Peyer's patch (tissue), 4 donors: Measurements from ENCODE around the gene RERE. TPM values are rescaled to one million over a fixed set of nuclear protein-coding genes. Genes with fewer than 3 reads are reported as not detected.

Source experiments
- DNase-seq, 3 donors: peaks; one replicate each; pipeline ENCODE4 v3.0.0-alpha.2; 2017 to 2019
- H3K27ac ChIP-seq, 4 donors: fragments of 200-600 bp; sonication (generic); one replicate each; pipeline ENCODE4 v1.5.1; 2016 to 2019
- H3K27me3 ChIP-seq, 2 donors: fragments of 200-600 bp; sonication (generic); one replicate each; pipeline ENCODE4 v1.5.1; 2019
- H3K36me3 ChIP-seq, 3 donors: fragments of 200-600 bp; sonication (generic); one replicate each; pipeline ENCODE4 v1.5.1; 2016 to 2019
- H3K4me1 ChIP-seq, 4 donors: fragments of 200-600 bp; sonication (generic); one replicate each; pipeline ENCODE4 v1.5.1; 2016 to 2019
- H3K4me3 ChIP-seq, 4 donors: fragments of 200-600 bp; sonication (generic); 1 replicate in 3 of 4; 2 replicates in 1 of 4; pipeline ENCODE4 v1.5.1; 2016 to 2019; ENCODE audit warnings: mild to moderate bottlenecking in 1 of 4
- H3K9me3 ChIP-seq, 4 donors: fragments of 200-600 bp; sonication (generic); one replicate each; pipeline ENCODE4 v1.5.1; 2016 to 2019; ENCODE audit warnings: mild to moderate bottlenecking in 1 of 4
- CTCF ChIP-seq, 6 experiments: fragments of 450-650 bp in 4 of 6; fragments of 200-600 bp in 2 of 6; sonication (generic) in 1 of 6; IDR thresholded peaks; one replicate each; pipeline ENCODE4 v1.5.1; 2017 to 2019; ENCODE audit warnings: antibody characterized with exemption in 6 of 6, mild to moderate bottlenecking in 3 of 6, moderate library complexity in 1 of 6
- POLR2A ChIP-seq, 2 donors: fragments of 450-650 bp; IDR thresholded peaks; one replicate each; pipeline ENCODE4 v1.5.1; 2017; ENCODE audit warnings: antibody characterized with exemption in 2 of 2, mild to moderate bottlenecking in 2 of 2, moderate library complexity in 2 of 2
- total RNA-seq, 4 donors: library from RNA; depleted of rRNA; stranded (reverse); fragments of >200 nt; gene quantifications; one replicate each; pipeline ENCODE4 v1.1.0, GENCODE V29; 2016

The RERE gene
- total RNA-seq, 4 donors from 2014 or later = 98.5 to 528 (median 110) TPM

DNA sequence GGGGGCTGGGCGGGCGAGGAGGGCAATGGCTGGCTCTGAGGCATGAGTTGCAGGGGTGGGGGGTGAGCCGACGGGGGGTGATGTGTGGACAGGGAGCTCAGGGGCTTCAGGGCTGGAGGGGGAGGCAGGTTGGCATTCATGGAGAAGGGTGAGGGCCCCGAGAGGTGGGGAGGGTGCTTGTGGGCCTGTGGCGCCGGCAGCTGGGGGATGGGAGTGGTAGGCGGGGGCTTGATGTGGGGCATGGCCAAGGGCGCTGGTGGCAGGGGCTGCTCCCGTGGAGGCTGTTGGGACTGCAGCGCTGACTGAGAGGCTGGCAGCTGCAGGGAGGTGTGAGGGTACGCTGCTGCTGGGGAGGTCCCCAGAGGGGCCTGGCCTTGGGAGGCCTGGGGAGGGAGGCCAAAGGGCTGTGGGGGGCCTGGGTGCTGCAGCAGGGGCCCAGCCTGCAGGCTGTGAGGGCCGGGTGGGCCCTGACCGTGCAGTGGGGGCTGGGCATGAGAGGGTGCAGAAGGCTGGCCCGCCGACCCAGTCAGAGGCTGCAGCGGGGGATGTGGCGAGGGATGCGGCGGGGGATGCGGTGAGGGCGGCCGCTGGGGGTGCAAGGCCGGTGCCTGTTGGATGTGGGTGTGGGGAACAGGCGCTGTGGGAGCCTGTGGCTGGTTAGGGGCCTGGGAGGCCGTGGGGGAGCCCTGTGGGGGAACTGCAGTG lies 456.8 kb downstream of the RERE start:
- no peaks in the 10 kb centered on the region for H3K27me3 ChIP-seq
- H3K9me3 ChIP-seq = no peaks in the 10 kb centered on the region
- peaks cover 0 to 99% (median 0%) of the 10 kb centered on the region in 3 donors for H3K36me3 ChIP-seq
- no peak overlapping the region for H3K27ac ChIP-seq
- peaks cover 0 to 26% (median 5%) of the 10 kb centered on the region in 4 donors for H3K4me1 ChIP-seq
- no peak overlapping the region for H3K4me3 ChIP-seq
- TF ChIP-seq CTCF (IDR thresholded peaks at IDR 0.05) (no peak), POLR2A (IDR thresholded peaks at IDR 0.05) (no peak)
- no peak for DNase-seq

- H3K4me3 ChIP-seq = no peak overlapping the region
- H3K4me1 ChIP-seq = peaks cover 0 to 20% (median 5%) of the 10 kb centered on the region in 4 donors
- TF ChIP-seq CTCF (IDR thresholded peaks at IDR 0.05) (no peak), POLR2A (IDR thresholded peaks at IDR 0.05) (no peak)
- no peaks in the 10 kb centered on the region for H3K9me3 ChIP-seq
- peaks cover 0 to 99% (median 0%) of the 10 kb centered on the region in 3 donors for H3K36me3 ChIP-seq
- no peak overlapping the region for H3K27ac ChIP-seq
- H3K27me3 ChIP-seq = no peaks in the 10 kb centered on the region
- no peak for DNase-seq
Observed at GRCh38 chr1:8359617-8360481, 457.6 kb downstream of the RERE start.

DNA sequence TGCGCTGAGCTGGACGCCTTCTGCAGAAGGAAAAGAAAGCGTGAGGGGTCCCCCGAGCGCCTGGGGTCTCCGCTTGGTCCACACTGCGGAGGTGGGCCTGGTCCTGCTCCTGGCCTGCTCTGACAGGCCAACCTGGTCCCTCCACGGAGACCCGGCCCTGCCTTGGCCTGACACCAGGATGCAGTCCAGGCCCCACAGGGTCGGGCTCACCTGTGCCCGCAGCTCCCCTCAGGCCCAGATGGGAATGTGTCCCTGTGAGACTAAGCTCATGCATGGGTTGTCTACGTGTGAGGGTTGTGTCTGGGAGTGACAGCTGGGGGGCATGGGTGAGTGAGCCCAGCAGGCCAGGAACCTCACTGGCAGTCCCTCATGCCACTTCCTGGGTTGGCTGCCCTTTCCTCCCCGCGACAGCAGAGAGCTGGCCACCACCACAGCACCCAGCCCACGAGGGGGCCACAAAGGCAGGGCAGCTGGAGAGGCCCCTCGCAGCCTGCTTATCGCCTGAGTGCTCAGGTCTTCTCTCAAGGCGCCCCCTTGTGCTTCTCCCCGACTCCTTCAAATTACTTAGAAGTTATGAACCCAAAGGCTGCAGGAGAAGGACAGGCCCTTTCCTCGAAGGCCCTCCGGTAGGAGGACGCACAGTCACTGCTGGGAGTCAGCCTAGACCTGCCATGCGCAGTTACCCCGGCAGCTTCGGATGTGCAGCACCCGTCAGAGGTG lies 458.4 kb downstream of the RERE start:
- DNase-seq = no peak
- TF ChIP-seq POLR2A (IDR thresholded peaks at IDR 0.05) = no peak
- TF ChIP-seq CTCF (IDR thresholded peaks at IDR 0.05) = no peak
- Histone ChIP-seq H3K9me3 (no peaks in the 10 kb centered on the region), H3K27me3 (no peaks in the 10 kb centered on the region), H3K27ac (no peak overlapping the region), H3K36me3 (peaks cover 0 to 99% (median 0%) of the 10 kb centered on the region in 3 donors), H3K4me1 (peaks cover 0 to 12% (median 3%) of the 10 kb centered on the region in 4 donors), H3K4me3 (no peak overlapping the region)

GRCh38 chr1:8358241-8358896 lies 459.1 kb downstream of the RERE start:
- Histone ChIP-seq H3K4me1 (peaks cover 0 to 10% (median 0%) of the 10 kb centered on the region in 4 donors), H3K27ac (no peak overlapping the region), H3K4me3 (no peak overlapping the region), H3K36me3 (peaks cover 0 to 99% (median 0%) of the 10 kb centered on the region in 3 donors), H3K27me3 (no peaks in the 10 kb centered on the region), H3K9me3 (no peaks in the 10 kb centered on the region)
- no peak for DNase-seq
- TF ChIP-seq CTCF (IDR thresholded peaks at IDR 0.05) = no peak
